GM23338 (cell line): ENCODE data around the gene MEN1. TPM values are rescaled to one million over a fixed set of nuclear protein-coding genes. Genes with fewer than 3 reads are reported as not detected.

Source experiments
- ATAC-seq: fragments of 200-7000 bp; cut with Tn5 transposase; 3 replicates; pipeline ENCODE4 v1.9.1; 2020
- DNase-seq: peaks from one replicate; pipeline ENCODE4 v3.0.0-alpha.2; 2015; ENCODE audit warnings: low spot score
- H2AFZ ChIP-seq: fragments of 200-600 bp; sonication (generic); 2 replicates; pipeline ENCODE4 v1.8.0; 2016; ENCODE audit warnings: antibody characterized with exemption, mild to moderate bottlenecking, moderate library complexity
- H3F3A ChIP-seq: fragments of 200-600 bp; sonication (generic); replicated peaks from 2 replicates; pipeline ENCODE4 v1.8.0; 2017; ENCODE audit warnings: antibody characterized with exemption, mixed run types, low read depth
- H3K27ac ChIP-seq: fragments of 200-600 bp; sonication (generic); 2 replicates; pipeline ENCODE4 v1.6.1; 2016; ENCODE audit warnings: low read depth
- H3K27me3 ChIP-seq: fragments of 200-600 bp; sonication (generic); 2 replicates; pipeline ENCODE4 v1.8.0; 2016; ENCODE audit warnings: mild to moderate bottlenecking, mixed run types, moderate library complexity; ENCODE audit not compliant: insufficient read depth
- H3K36me3 ChIP-seq: fragments of 200-600 bp; sonication (generic); 2 replicates; pipeline ENCODE4 v1.8.0; 2016; ENCODE audit warnings: mild to moderate bottlenecking; ENCODE audit not compliant: insufficient read depth
- H3K4me1 ChIP-seq: fragments of 200-600 bp; sonication (generic); 2 replicates; pipeline ENCODE4 v1.8.0; 2016; ENCODE audit warnings: mild to moderate bottlenecking, moderate library complexity; ENCODE audit not compliant: insufficient read depth
- H3K4me2 ChIP-seq: fragments of 200-600 bp; sonication (generic); 2 replicates; pipeline ENCODE4 v1.7.1; 2017; ENCODE audit warnings: mixed run types
- H3K4me3 ChIP-seq: fragments of 200-600 bp; sonication (generic); 2 replicates; pipeline ENCODE4 v1.6.1; 2016; ENCODE audit warnings: mixed run types
- H3K79me2 ChIP-seq: fragments of 200-600 bp; sonication (generic); replicated peaks from 2 replicates; pipeline ENCODE4 v1.8.0; 2017; ENCODE audit warnings: mild to moderate bottlenecking; ENCODE audit not compliant: insufficient read depth
- H3K9me2 ChIP-seq: fragments of 200-600 bp; sonication (generic); 2 replicates; pipeline ENCODE4 v1.8.0; 2017; ENCODE audit not compliant: insufficient read depth
- H4K20me1 ChIP-seq: fragments of 200-600 bp; sonication (generic); replicated peaks from 2 replicates; pipeline ENCODE4 v1.8.0; 2017; ENCODE audit warnings: mild to moderate bottlenecking; ENCODE audit not compliant: insufficient read depth
- H3K27ac Mint-ChIP-seq: 2 replicates; pipeline ENCODE4 v1.8.0; 2020; ENCODE audit warnings: inconsistent platforms, mild to moderate bottlenecking, moderate library complexity, mixed read lengths
- H3K27me3 Mint-ChIP-seq: 3 replicates; pipeline ENCODE4 v1.8.0; 2022; ENCODE audit warnings: low read depth, mild to moderate bottlenecking, moderate library complexity, mixed read lengths, inconsistent platforms; ENCODE audit not compliant: insufficient read depth, poor library complexity
- H3K36me3 Mint-ChIP-seq: 3 replicates; pipeline ENCODE4 v1.8.0; 2021; ENCODE audit warnings: low read depth, mild to moderate bottlenecking, inconsistent platforms, moderate library complexity, mixed read lengths
- H3K4me1 Mint-ChIP-seq: 3 replicates; pipeline ENCODE4 v1.8.0; 2020; ENCODE audit warnings: mild to moderate bottlenecking, inconsistent platforms, mixed read lengths
- H3K4me3 Mint-ChIP-seq: 3 replicates; pipeline ENCODE4 v1.8.0; 2021; ENCODE audit warnings: moderate library complexity, mild to moderate bottlenecking, inconsistent platforms, mixed read lengths
- H3K9me3 Mint-ChIP-seq: 3 replicates; pipeline ENCODE4 v1.8.0; 2020; ENCODE audit warnings: moderate library complexity, mild to moderate bottlenecking, inconsistent platforms, mixed read lengths
- CREB1 ChIP-seq: fragments of 250-450 bp; sonication (Bioruptor Pico); IDR thresholded peaks from 2 replicates; pipeline ENCODE4 v1.5.0; 2020; ENCODE audit warnings: low read depth, mild to moderate bottlenecking, moderate library complexity
- CTCF ChIP-seq, 2 experiments: fragments of 200-600 bp in 1 of 2; sonication (generic) in 1 of 2; conservative IDR thresholded peaks; 2 replicates each; pipeline versions ENCODE4 v1.5.1 to v1.6.1; 2016 to 2017; ENCODE audit warnings: antibody characterized with exemption in 2 of 2, low read depth in 2 of 2, mild to moderate bottlenecking in 2 of 2, moderate library complexity in 1 of 2
- EZH2phosphoT487 ChIP-seq: fragments of 200-600 bp; sonication (generic); IDR thresholded peaks from one replicate; pipeline ENCODE4 v1.8.1; 2018; ENCODE audit warnings: antibody characterized with exemption; ENCODE audit not compliant: unreplicated experiment
- NANOG ChIP-seq: IDR thresholded peaks from 2 replicates; pipeline ENCODE4 v1.6.1; 2016; ENCODE audit warnings: antibody characterized with exemption, borderline replicate concordance
- REST ChIP-seq: IDR thresholded peaks from one replicate; pipeline ENCODE4 v1.6.1; 2018; ENCODE audit warnings: antibody characterized with exemption; ENCODE audit not compliant: unreplicated experiment
- ZNF331 ChIP-seq: fragments of 250-450 bp; sonication (Bioruptor Pico); IDR thresholded peaks from 2 replicates; pipeline ENCODE4 v1.5.0; 2020; ENCODE audit warnings: low read depth, mild to moderate bottlenecking, moderate library complexity
- polyA plus RNA-seq: library from polyadenylated mRNA; unstranded; fragments of >200 nt; fragmentation: Nextera tagmentation; extraction: Ambion mirVana; gene quantifications from 2 replicates; pipeline ENCODE4 v1.2.1, GENCODE V29; 2016
- total RNA-seq: library from RNA; depleted of rRNA; stranded (reverse); fragments of >200 nt; shearing (Covaris generic); gene quantifications from 2 replicates; pipeline ENCODE4 v1.2.3, GENCODE V29; 2014

Gene MEN1
- total and polyA plus RNA-seq, 2 experiments from 2014 or later, result 31.6 to 45.2 TPM

GRCh38 chr11:64850979-64851567, 40.7 kb upstream of the MEN1 start:
- Mint-ChIP-seq H3K27ac (no peak overlapping the region), H3K9me3 (no peaks in the 10 kb centered on the region), H3K27me3 (peaks cover 13% of the 10 kb centered on the region), H3K4me3 (no peak overlapping the region), H3K4me1 (peaks cover 24% of the 10 kb centered on the region), H3K36me3 (no peaks in the 10 kb centered on the region; the same call in 2 of the 3 replicates)
- peak overlapping the region; percentile 51; the same call in 1 of the 2 replicates for H3K4me2 ChIP-seq
- H3K9me2 ChIP-seq, result no peaks in the 10 kb centered on the region
- peaks cover 9% of the 10 kb centered on the region for H3K4me1 ChIP-seq
- no peaks in the 10 kb centered on the region for H4K20me1 ChIP-seq
- no peaks in the 10 kb centered on the region for H3F3A ChIP-seq
- no peak overlapping the region for H2AFZ ChIP-seq
- DNase-seq (peak; percentile 67), ATAC-seq (peak; percentile 28)
- no peaks in the 10 kb centered on the region for H3K79me2 ChIP-seq
- no peaks in the 10 kb centered on the region for H3K27me3 ChIP-seq
- no peak overlapping the region for H3K4me3 ChIP-seq
- no peaks in the 10 kb centered on the region for H3K36me3 ChIP-seq
- H3K27ac ChIP-seq, result no peak overlapping the region
- TF ChIP-seq EZH2phosphoT487 (no peak), CTCF (conservative IDR thresholded peaks at IDR 0.05; ENCODE audit: low read depth in 2 of 2) (peak in 1 of 2 experiments; percentile 22; a peak in 1 of 4 replicates), CREB1 (CRISPR knock-in tag) (no peak)

GRCh38 chr11:64849598-64850356, 39.4 kb upstream of the MEN1 start:
- Histone ChIP-seq H3K27me3 (no peaks in the 10 kb centered on the region), H3K27ac (no peak overlapping the region), H3K79me2 (no peaks in the 10 kb centered on the region), H3F3A (no peaks in the 10 kb centered on the region), H4K20me1 (no peaks in the 10 kb centered on the region), H3K36me3 (no peaks in the 10 kb centered on the region), H3K9me2 (no peaks in the 10 kb centered on the region), H3K4me2 (no peak overlapping the region), H2AFZ (no peak overlapping the region), H3K4me3 (no peak overlapping the region), H3K4me1 (peaks cover 9% of the 10 kb centered on the region)
- H3K4me1 Mint-ChIP-seq, result peaks cover 21% of the 10 kb centered on the region
- no peak for TF ChIP-seq NANOG
- TF ChIP-seq ZNF331 (CRISPR knock-in tag), result no peak
- H3K9me3 Mint-ChIP-seq, result no peaks in the 10 kb centered on the region
- DNase-seq, result no peak
- no peaks in the 10 kb centered on the region for H3K36me3 Mint-ChIP-seq
- H3K27ac Mint-ChIP-seq, result no peak overlapping the region
- H3K4me3 Mint-ChIP-seq, result no peak overlapping the region
- no peak for ATAC-seq
- H3K27me3 Mint-ChIP-seq, result peaks cover 15% of the 10 kb centered on the region

GRCh38 chr11:64848826-64849597, 38.7 kb upstream of the MEN1 start:
- Mint-ChIP-seq H3K36me3 (no peaks in the 10 kb centered on the region), H3K9me3 (no peaks in the 10 kb centered on the region), H3K4me3 (no peak overlapping the region; the same call in 2 of the 3 replicates), H3K27me3 (peaks cover 15% of the 10 kb centered on the region), H3K4me1 (peaks cover 22% of the 10 kb centered on the region), H3K27ac (no peak overlapping the region)
- ATAC-seq, result peak; percentile 26
- H3K9me2 ChIP-seq, result no peaks in the 10 kb centered on the region
- peak; percentile 79 for DNase-seq
- no peaks in the 10 kb centered on the region for H3K36me3 ChIP-seq
- H3K4me3 ChIP-seq, result no peak overlapping the region
- H2AFZ ChIP-seq, result peak overlapping the region; percentile 85
- H4K20me1 ChIP-seq, result no peaks in the 10 kb centered on the region
- no peak overlapping the region for H3K4me2 ChIP-seq
- H3K27ac ChIP-seq, result no peak overlapping the region
- no peaks in the 10 kb centered on the region for H3F3A ChIP-seq
- no peaks in the 10 kb centered on the region for H3K79me2 ChIP-seq
- H3K4me1 ChIP-seq, result peaks cover 9% of the 10 kb centered on the region
- TF ChIP-seq NANOG (no peak), CTCF (conservative IDR thresholded peaks at IDR 0.05; ENCODE audit: low read depth in 2 of 2) (peak; percentile 56 to 82), REST (no peak)
- no peaks in the 10 kb centered on the region for H3K27me3 ChIP-seq
